Lung (tissue), 12 donors: ENCODE data around the gene SH3PXD2A. TPM values are rescaled to one million over a fixed set of nuclear protein-coding genes. Genes with fewer than 3 reads are reported as not detected.
A peak's percentile ranks its signal among the peaks of the same experiment; 100 is the strongest.

Source experiments
- ATAC-seq: fragments of 200-7000 bp; cut with Tn5 transposase; one replicate; pipeline ENCODE4 v1.9.1; 2020; ENCODE audit warnings: moderate number of reproducible peaks; ENCODE audit not compliant: insufficient read depth, low FRiP score
- DNase-seq, 3 donors: peaks; one replicate each; pipeline ENCODE4 v3.0.0-alpha.2; 2013 to 2017
- H3K27ac ChIP-seq, 2 donors: one replicate each; pipeline ENCODE4 v1.5.1; 2013; ENCODE audit warnings: mild to moderate bottlenecking in 2 of 2, moderate library complexity in 2 of 2, control low read depth in 1 of 2, inconsistent platforms in 1 of 2, low read depth in 1 of 2, low read length in 1 of 2
- H3K27me3 ChIP-seq, 3 donors: one replicate each; pipeline ENCODE4 v1.5.1; 2013; ENCODE audit warnings: low read length in 2 of 3; ENCODE audit not compliant: control insufficient read depth in 3 of 3, insufficient read depth in 3 of 3
- H3K36me3 ChIP-seq, 4 donors: one replicate each; pipeline ENCODE4 v1.5.1; 2013; ENCODE audit warnings: low read length in 4 of 4, mild to moderate bottlenecking in 1 of 4, moderate library complexity in 1 of 4; ENCODE audit not compliant: control insufficient read depth in 4 of 4, insufficient read depth in 4 of 4
- H3K4me1 ChIP-seq, 5 donors: one replicate each; pipeline ENCODE4 v1.5.1; 2013; ENCODE audit warnings: low read length in 5 of 5, mild to moderate bottlenecking in 2 of 5, moderate library complexity in 1 of 5; ENCODE audit not compliant: control insufficient read depth in 5 of 5, insufficient read depth in 5 of 5
- H3K4me3 ChIP-seq: one replicate; pipeline ENCODE4 v1.5.1; 2013; ENCODE audit warnings: mild to moderate bottlenecking, control low read depth, moderate library complexity
- H3K9ac ChIP-seq, 2 donors: one replicate each; pipeline ENCODE4 v1.5.1; 2013; ENCODE audit warnings: low read length in 2 of 2, control low read depth in 1 of 2; ENCODE audit not compliant: insufficient read depth in 1 of 2
- H3K9me3 ChIP-seq, 4 donors: one replicate each; pipeline ENCODE4 v1.5.1; 2013; ENCODE audit warnings: low read length in 3 of 4, mild to moderate bottlenecking in 1 of 4, moderate library complexity in 1 of 4; ENCODE audit not compliant: control insufficient read depth in 4 of 4, insufficient read depth in 3 of 4
- CTCF ChIP-seq: IDR thresholded peaks from 2 replicates; pipeline ENCODE4 v1.5.1; 2012; ENCODE audit warnings: mild to moderate bottlenecking; ENCODE audit errors: control extremely low read depth, extremely low read depth
- WGBS, 2 donors: extraction: QIAGEN DNeasy Blood & Tissue Kit; methylation state at CpG; one replicate each; pipeline ENCODE4 v1.1.7; 2013; 5-methylcytosine and 5-hydroxymethylcytosine counted together
- polyA plus RNA-seq, 2 donors: library from polyadenylated mRNA; stranded (reverse); fragments of 200-250 nt; gene quantifications; one replicate each; pipeline ENCODE4 v1.2.1, GENCODE V29; 2013
- total RNA-seq, 2 donors: library from RNA; depleted of rRNA in 1 of 2; stranded (reverse); fragments of >200 nt in 1 of 2; gene quantifications; one replicate each; pipeline ENCODE4 v1.2.1, GENCODE V29; 2014 to 2021
- donor health status: control.
- donor health status: control.
- donor health status: Bipolar disorder and iron deficiency.
- donor health status: healthy.
- donor health status: DM: yes; HTN: yes; CAD: no.

Gene SH3PXD2A
- total and polyA plus RNA-seq, 4 donors, result 9.9 to 53.2 (median 29.2) TPM

DNA sequence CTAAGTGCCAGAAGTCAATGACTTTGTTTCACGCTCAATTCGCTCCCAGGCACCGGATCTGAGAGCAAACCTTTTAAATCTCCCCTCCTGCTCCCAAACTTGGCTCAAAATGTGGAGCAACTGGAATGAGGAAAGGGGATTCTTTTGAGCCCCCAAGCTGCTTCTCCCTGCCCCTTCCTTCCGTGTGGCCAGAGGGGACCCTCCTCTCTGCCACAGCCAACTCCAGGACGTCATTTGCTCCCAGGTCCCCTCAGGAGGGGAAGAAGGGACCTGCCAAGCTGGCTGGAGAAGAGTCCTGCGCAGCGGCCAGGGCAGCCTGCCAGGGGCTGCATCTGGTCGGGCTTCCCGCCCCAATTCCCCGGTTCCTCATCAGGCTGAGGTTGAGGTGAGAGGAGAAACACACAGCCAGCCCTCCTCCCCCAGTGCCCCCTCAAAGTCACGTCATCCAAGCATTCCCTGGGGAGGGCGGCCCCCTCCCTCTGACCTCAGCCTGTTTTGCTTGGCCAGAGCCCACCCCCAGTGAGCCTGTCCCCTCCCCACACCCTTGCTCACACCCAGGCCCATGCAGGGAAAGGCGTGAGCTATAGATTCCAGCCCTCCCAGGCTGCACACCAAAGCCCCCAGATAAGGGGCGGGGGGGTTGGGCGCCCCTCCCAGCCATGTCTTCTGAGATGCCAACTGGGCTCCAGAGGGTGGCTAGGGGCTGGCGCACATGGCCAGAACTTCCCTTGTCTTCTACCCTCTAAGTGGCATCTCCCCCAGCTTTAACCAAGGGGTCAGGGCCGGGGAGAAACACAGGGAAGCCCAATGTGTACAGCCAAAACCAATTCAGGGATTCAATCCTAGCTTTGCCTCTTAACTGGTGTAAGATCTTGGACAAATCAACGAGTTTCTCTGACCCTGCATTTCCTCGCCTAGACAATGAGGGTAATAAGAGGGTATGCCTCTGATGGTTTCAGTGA is 35.0 kb downstream of the SH3PXD2A start:
- 33 to 38% methylated on average over 18 to 19 of the region's 19 CpGs for WGBS, 2 donors
- Histone ChIP-seq H3K4me3 (no peak overlapping the region), H3K4me1 (peaks cover 10 to 54% (median 27%) of the 10 kb centered on the region in 5 donors), H3K36me3 (no peaks in the 10 kb centered on the region), H3K9me3 (no peaks in the 10 kb centered on the region), H3K27me3 (no peaks in the 10 kb centered on the region), H3K27ac (peak overlapping the region in 1 of 2 donors; percentile 41), H3K9ac (no peak overlapping the region)
- peak; percentile 80 to 89 (median 83) for DNase-seq
- ATAC-seq, result peak; percentile 21
- TF ChIP-seq CTCF, result no peak

DNA sequence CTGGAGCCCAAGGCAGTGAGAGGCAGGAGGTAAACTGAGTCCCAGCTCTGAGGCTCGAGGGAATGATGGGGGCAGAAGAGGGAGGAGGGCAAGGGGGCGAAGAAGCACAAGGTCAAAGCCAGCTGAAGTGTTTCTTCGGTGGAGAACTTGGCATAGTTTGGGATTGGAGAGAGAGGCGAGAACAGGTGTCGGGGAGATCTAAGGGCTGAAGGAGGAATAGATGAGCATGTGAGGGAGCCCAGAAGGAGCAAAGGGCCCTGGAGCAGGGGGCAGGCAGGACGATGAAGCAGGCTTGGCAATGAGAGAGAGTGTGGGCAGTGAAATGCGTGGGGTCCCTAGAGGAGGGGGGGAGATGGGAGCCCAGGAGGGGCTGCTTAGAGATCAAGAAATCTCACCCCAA is 35.9 kb downstream of the SH3PXD2A start:
- ATAC-seq (no peak), DNase-seq (no peak)
- TF ChIP-seq CTCF, result no peak
- Histone ChIP-seq H3K4me1 (peaks cover 10 to 55% (median 29%) of the 10 kb centered on the region in 5 donors), H3K36me3 (no peaks in the 10 kb centered on the region), H3K9me3 (no peaks in the 10 kb centered on the region), H3K27me3 (no peaks in the 10 kb centered on the region), H3K27ac (no peak overlapping the region), H3K4me3 (no peak overlapping the region), H3K9ac (no peak overlapping the region)
- WGBS, 2 donors, result 74 to 86% methylated on average over 7 of the region's 7 CpGs

GRCh38 chr10:103818765-103819374 is 36.5 kb downstream of the SH3PXD2A start:
- Histone ChIP-seq H3K27ac (no peak overlapping the region), H3K9ac (no peak overlapping the region), H3K36me3 (no peaks in the 10 kb centered on the region), H3K9me3 (no peaks in the 10 kb centered on the region), H3K27me3 (no peaks in the 10 kb centered on the region), H3K4me3 (no peak overlapping the region), H3K4me1 (peaks cover 8 to 55% (median 30%) of the 10 kb centered on the region in 5 donors)
- no peak for TF ChIP-seq CTCF
- WGBS, 2 donors, result 63 to 79% methylated on average over 6 of the region's 6 CpGs
- DNase-seq (no peak), ATAC-seq (no peak)
